HG03139 (cell line): Measurements from ENCODE around the gene F5.
"Not testable (repeated sequence)": the region's sequence is repeated elsewhere in the genome, so short reads cannot be mapped to it uniquely, and the experiment has no call there.

Experiments used
- ATAC-seq: cut with Tn5 transposase; IDR thresholded peaks from one replicate; pipeline ENCODE4 v1.9.1; 2021; ENCODE audit not compliant: unreplicated experiment

Gene F5

DNA sequence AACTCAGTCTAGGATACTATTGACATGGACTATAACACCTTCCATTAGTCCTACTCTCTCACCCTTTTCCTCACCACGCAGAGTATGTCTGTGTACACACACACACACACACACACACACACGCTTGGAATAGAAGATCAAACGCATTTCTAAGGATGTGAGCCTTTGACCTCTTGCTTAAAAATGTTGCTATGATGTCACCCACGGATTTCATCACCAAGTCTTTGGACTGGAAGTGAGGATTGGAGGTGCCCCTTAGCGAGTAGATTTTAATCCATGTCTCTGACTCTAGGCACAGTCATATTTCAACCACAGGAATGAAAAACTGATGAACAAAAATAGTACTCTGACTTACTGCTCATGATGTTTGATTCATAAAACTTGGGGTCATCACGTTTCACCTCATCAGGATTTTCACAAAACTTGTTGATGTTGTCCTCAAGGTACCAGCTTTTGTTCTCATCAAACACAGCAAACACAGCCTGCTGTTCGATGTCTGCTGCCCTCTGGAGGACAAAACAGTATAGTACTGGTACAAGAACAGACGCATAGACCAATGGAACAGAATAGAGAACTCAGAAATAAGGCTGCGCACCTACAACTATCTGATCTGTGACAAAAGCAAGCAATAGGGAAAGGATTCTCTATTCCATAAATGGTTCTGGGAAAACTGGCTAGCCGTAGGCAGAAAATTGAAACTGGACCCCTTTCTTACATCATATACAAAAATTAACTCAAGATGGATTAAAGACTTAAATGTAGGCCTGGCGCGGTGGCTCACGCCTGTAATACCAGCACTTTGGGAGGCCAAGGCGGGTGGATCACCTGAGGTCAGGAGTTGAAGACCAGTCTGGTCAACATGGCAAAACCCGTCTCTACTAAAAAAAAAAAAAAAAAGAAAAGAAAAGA, 39.9 kb downstream of the F5 start:
- ATAC-seq = no peak

DNA sequence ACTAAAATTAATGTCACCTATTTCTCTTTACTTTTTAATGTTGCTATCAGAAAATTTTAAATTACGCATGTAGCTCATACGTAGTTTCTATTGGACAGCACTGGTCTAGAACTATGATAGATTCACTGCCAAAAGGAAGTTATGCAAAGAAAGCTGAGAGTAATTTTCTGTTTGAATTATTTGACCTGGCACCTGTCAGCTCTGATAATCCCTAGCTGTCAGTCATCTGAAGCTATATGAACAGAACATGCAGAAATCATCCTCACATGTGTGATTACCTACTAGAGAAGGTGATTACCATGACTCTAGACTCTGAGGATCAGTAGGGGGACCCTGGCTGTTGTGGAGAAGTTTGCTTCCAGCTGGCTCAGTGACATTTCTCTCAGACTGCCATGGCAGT, 40.8 kb downstream of the F5 start:
- no peak for ATAC-seq

GRCh38 chr1:169538998-169539871, 47.0 kb downstream of the F5 start:
- no peak for ATAC-seq

GRCh38 chr1:169534653-169535052, 51.6 kb downstream of the F5 start:
- ATAC-seq = no peak

- not testable (repeated sequence) for ATAC-seq
These were observed 52.6 kb downstream of the F5 start for GRCh38 chr1:169533528-169534190.

- no peak for ATAC-seq
These were observed 55.8 kb downstream of the F5 start for GRCh38 chr1:169530448-169530847.

DNA sequence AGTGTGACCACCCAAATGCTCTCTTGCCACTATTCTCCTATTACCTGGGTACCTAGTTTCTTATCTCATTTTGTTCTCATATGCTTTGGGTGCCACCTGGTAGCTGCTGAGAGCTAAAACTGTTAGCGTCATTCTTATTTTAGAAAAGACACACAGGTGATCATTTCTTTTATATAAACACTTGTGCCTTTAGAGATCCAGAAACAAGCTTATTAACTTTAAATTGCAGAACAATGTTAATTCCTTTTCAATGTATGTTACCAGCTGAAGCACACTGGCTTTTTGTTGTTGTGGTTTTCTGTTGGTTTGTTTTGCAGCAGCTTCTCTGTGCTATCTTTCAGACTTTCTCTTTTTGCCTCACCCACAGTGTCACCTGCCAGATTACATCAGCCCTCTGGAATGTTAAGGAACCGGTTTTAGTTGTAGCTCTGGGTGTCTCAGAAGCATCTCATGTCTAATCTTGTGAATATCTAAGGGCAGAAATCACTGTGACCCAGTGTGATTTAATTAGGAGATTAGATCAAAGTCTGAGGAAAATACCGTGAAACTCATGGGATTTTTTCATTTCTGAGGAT, 57.1 kb downstream of the F5 start:
- no peak for ATAC-seq

DNA sequence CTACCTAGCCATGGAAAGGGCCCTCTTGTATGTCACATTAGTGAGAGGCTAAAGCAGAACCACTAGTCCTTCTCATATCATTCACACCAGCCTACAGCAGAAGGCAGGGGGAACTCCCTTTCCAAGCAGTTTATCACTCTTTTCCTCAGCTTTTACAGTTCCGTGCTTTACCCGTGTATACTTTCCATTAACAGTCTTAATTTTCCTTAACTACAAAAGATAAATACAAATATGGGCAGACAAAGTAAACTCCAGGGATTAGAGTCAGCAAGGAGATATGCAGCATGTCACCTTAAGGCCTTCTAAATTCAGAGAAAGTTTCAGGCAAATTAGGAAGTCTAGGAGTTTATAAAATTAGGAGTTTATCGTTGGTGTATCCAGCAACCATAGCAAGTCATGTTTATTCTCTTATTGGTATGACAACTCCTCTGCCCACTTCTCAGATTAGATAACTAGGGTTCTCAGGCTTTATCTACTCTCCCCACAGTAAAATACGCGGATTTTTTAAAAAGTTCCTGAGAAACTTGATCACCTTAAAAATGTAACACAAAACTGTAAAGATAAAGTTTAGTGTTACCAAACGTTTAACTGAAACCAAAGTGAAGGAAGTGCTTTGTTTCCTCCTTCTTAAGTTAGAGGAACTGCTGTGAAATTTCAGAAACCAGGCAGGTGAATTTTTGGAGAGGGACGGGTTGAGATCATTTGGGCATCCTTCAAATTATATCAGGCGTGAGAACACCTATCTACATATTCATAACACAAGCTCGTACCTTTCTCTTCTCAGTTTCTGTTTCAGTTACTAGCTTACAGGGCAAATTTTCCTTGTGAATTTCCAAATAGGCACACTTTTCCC, 57.8 kb downstream of the F5 start:
- no peak for ATAC-seq

- no peak for ATAC-seq
These were observed 58.6 kb downstream of the F5 start for GRCh38 chr1:169527451-169528214.

- ATAC-seq = no peak
These were observed 59.3 kb downstream of the F5 start for GRCh38 chr1:169527001-169527400.

DNA sequence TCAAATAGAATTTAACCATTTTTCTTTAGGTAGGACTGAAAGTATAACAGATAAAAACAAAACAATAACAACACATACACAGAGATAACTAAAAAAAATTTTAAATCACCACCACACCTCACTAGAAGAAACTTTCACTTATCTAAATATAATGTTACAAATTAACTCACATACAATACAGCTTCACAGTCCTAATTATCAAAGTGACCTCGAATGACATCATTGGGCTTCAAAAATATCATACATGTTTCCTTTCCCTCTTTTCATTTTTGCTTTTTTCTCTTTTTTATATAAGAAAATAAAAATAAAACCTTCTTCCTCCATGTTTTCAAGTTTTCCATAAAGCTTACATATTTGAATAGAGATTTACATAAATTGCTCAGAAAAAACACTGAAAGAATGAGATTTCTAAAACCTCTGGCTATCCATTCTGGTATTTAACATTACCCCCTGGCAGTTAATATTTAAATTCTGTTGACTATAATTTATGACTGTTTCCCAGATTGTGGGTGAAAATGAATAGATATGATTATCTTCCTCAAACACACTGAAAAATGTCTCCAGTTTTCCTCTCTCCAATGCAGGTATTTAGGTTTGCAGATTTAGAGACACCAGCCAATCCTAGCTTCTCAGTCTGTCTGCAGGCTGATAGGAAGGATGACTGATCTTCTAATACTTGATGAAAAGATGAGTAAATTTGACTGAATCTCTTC, 60.0 kb downstream of the F5 start:
- no peak for ATAC-seq

DNA sequence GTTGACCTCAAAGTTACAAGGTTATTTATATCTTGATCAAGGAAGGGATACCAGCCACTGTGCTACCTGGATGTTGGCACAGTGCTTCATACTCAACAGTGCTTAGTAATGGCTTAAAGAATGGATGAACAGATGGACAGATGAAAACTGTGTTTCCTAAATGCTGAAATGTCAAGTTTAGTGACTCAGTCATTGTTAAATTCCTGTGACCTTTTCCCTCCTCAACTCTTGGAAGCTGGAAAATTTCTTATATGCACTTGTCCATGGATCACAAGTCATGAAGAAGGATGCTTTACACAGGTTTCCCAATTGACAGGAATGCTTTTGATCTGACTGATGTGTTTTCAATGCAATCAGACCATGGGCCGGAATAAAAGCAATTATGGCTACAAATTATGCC, 60.9 kb downstream of the F5 start:
- ATAC-seq = no peak

DNA sequence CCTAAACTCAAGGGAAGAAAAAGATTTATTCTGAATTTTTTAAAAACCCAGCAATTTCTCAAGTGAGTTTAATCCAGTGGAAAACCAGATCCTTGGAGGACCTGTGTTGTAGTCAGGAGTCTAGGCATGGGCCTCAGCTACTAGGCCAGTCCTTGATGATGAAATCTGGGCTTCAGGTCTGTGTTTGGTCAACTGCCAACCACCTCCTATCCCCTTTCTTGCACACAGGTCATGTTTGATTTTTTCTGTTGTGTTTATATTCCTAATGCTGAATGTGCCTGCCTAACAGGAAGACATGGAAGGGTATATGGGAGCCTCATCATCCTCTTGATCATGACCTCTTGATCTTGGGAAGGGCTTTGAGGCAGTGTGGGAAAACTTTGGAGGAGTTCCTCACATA, 62.4 kb downstream of the F5 start:
- ATAC-seq = no peak

GRCh38 chr1:169521226-169521625, 65.1 kb downstream of the F5 start:
- no peak for ATAC-seq

DNA sequence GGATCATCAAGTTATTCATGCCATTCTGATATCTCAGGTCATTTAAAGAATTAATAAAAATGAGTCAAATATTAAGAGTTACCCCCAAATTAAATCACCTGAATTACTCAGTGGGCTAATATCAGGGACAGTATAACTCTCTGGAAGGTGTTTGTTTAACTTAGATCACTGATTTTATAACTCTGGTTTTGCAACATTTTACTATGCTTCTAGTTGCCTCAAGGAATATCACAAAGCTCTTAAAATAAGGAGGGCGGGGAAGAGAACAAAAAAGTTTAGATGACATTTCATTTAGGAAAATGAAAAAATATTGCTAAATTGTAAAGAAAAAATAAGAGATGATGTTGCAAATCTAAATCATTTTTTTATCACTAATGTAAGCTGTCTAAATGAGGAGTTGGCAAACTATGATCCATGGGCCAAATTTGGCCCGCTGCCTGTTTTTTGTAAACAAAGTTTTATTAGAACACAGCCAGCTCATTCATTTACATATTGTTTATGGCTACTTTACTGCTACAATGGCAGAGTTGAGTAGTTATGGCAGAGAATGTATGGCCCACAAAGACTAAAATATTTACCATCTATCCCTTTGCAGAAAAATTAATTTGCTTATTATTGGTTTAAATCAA, 68.6 kb downstream of the F5 start:
- ATAC-seq = no peak

GRCh38 chr1:169515641-169516040, 70.6 kb downstream of the F5 start:
- no peak for ATAC-seq

DNA sequence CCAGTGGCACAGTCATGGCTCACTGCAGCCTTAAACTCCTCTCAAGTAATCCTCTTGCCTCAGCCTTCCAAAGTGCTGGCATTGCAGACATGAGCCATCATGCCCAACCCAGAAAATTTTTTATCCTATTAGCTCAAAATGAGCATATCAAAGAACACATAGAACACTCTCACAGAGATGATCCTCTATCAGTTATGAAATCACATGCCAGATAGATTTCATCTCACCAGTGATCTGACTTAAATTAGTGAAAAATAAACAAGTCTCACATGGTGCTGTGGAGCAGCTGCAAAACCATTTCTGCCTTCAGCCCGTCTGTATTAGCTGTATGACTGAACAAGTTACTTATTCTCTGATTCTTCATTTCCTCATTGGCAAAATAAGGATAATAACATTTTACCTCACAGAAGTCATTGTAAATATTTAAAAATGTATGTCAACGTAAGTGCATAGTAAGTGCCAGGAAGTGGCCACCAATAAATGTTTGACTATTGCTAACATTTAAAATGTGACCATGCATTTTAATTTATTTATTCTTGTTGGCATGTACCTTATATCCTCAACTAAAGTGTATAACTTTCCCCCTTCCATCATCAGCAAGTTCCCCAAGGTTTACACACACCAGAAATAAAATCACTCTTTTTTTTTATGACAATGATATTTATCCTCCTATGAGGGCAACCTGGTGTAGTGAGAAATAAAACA, 71.6 kb downstream of the F5 start:
- ATAC-seq = no peak

DNA sequence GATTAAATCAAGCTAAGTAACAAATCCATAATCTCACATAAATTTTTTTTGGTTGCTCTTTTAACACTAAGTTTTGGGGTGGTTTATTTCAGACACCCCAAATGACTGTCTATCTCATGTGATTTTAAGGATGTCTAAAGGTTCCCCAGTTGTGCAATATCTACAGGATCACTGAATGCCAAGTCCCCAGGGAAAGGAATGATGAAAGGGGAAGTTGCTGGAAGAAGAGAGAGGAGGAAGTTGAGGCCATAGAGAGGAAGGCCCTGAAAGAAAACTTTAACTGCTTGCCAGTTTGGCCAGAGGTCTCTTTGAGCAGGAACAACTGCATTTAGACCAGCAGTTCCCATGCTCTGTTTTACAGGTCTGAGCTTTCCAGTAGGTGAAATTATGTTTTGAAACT, 73.1 kb downstream of the F5 start:
- ATAC-seq = no peak
